ENCODE results near the gene PEMT. TPM values are rescaled to one million over a fixed set of nuclear protein-coding genes. Genes with fewer than 3 reads are reported as not detected.

Gene PEMT
- total and polyA plus RNA-seq, 2 of the 8 experiments (the other 6 are each of a cell fraction or from before 2014, with no cell fraction given): 42.0 to 118 TPM

GRCh38 chr17:17499402-17500145 lies 91.9 kb downstream of the PEMT start (continued):
- TF ChIP-seq SP1 (IDR thresholded peaks at IDR 0.05; ENCODE audit: low read depth, low read length) (no peak), TEAD4 (IDR thresholded peaks at IDR 0.05; ENCODE audit: low read depth, low read length) (no peak), GTF2F1 (IDR thresholded peaks at IDR 0.05; ENCODE audit: borderline replicate concordance, low read depth, low read length) (no peak), YY1 (IDR thresholded peaks at IDR 0.05; ENCODE audit: low read depth, low read length) (no peak), RXRA (IDR thresholded peaks at IDR 0.05; ENCODE audit: insufficient read depth, low read depth, low read length) (no peak), TAF1 (IDR thresholded peaks at IDR 0.05; ENCODE audit: low read depth, low read length) (no peak), SRF (IDR thresholded peaks at IDR 0.05; ENCODE audit: low read depth, low read length) (no peak)

All from H1 (cell line).